ENCODE data around the gene CBX2.

DNA sequence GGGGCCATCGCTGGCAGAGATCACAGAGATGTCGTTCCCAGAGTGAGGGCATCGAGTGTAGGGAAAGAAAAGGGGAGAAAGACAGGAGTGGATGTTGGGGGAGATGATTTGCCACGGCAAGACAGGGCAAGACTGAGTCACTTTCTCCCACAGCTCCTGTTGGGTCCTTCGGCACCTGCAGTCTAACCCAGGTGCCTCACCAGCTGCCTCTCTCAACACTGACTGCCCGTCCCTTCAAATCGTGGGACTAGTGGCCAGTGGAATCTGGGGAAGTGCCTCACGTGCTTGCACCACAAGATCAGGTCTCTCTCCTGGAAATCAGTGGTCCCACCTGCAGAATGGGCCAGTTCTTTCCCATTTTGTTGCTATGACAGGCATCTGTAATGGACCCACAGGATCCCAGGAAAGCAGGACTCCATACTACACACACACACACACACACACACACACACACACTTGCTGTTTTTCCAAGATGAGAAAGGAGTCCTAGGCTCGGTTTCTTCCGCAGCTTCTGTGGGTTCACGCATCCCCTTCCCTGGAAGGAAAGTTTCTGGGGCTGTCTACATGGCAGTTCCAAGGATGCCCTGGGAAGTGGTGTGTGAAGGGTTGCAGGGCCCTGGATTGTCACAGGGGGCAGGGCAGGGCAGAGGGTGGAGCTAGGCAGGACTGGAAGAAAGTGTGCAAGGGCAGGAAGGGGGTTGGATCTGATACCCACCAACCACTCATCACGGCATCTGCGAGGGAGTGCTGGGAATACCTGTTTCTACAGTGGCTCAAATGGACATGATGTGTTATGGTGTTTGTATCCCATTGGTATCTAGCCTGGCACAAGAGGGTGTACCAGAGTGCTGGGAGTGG is 29.1 kb downstream of the CBX2 start:
- TF ChIP-seq EZH2 (IDR thresholded peaks at IDR 0.05; ENCODE audit: insufficient read depth, poor library complexity, severe bottlenecking) (no peak), EZH2phosphoT487 (IDR thresholded peaks at IDR 0.05; ENCODE audit: insufficient read depth, low read depth) (no peak)

Data from GM23248 (cell line).